Measurements from ENCODE around the gene FGFR3. TPM values are rescaled to one million over a fixed set of nuclear protein-coding genes. Genes with fewer than 3 reads are reported as not detected.

FGFR3 gene
- total and polyA plus RNA-seq, 10 donors: 1.0 to 7.5 (median 3.5) TPM

GRCh38 chr4:1824746-1825145 lies 31.7 kb downstream of the FGFR3 start:
- intact Hi-C loops (cut with DNase I; ENCODE audit: low total_unique reads): no loop called here
- Histone ChIP-seq H3K4me3 (no peak overlapping the region), H3K27ac (no peak overlapping the region), H3K4me1 (no peaks in the 10 kb centered on the region), H3K27me3 (replicated peaks in 1 of 7) (no peaks in the 10 kb centered on the region), H3K9me3 (no peaks in the 10 kb centered on the region), H3K36me3 (peaks cover 5 to 79% (median 61%) of the 10 kb centered on the region in 6 donors)
- TF ChIP-seq POLR2AphosphoS5 (IDR thresholded peaks at IDR 0.05): no peak
- no peak for TF ChIP-seq POLR2A (IDR thresholded peaks at IDR 0.05)
- no peak for TF ChIP-seq CTCF (IDR thresholded peaks at IDR 0.05 in 8 of 11, conservative IDR thresholded peaks at IDR 0.05 in 3 of 11)
- WGBS, 5 donors: 85 to 93% (median 90%) methylated on average over 10 to 11 of the region's 11 CpGs
- DNase-seq: no peak

GRCh38 chr4:1825326-1825725 lies 32.2 kb downstream of the FGFR3 start:
- Histone ChIP-seq H3K9me3 (no peaks in the 10 kb centered on the region), H3K4me1 (no peaks in the 10 kb centered on the region), H3K27ac (no peak overlapping the region), H3K27me3 (replicated peaks in 1 of 7) (no peaks in the 10 kb centered on the region), H3K4me3 (no peak overlapping the region), H3K36me3 (peaks cover 5 to 79% (median 61%) of the 10 kb centered on the region in 6 donors)
- intact Hi-C loops (cut with DNase I; ENCODE audit: low total_unique reads): no loop called here
- WGBS, 5 donors: 90 to 96% (median 91%) methylated on average over 15 to 19 of the region's 19 CpGs
- DNase-seq: no peak
- TF ChIP-seq CTCF (IDR thresholded peaks at IDR 0.05 in 8 of 11, conservative IDR thresholded peaks at IDR 0.05 in 3 of 11) (no peak), POLR2AphosphoS5 (IDR thresholded peaks at IDR 0.05) (peak in 1 of 3 donors; percentile 18)

GRCh38 chr4:1826531-1827350 lies 33.6 kb downstream of the FGFR3 start:
- WGBS, 5 donors: 84 to 89% (median 85%) methylated on average over 30 of the region's 30 CpGs
- peak overlapping the region in 1 of 8 donors; percentile 46 for H3K27ac ChIP-seq
- intact Hi-C loops (cut with DNase I; ENCODE audit: low total_unique reads): no loop called here
- no peaks in the 10 kb centered on the region for H3K9me3 ChIP-seq
- TF ChIP-seq POLR2AphosphoS5 (IDR thresholded peaks at IDR 0.05): peak in 2 of 3 donors; percentile 39 to 54
- TF ChIP-seq POLR2A (IDR thresholded peaks at IDR 0.05): no peak
- no peaks in the 10 kb centered on the region for H3K4me1 ChIP-seq
- H3K4me3 ChIP-seq: peak overlapping the region in 2 of 8 donors; percentile 13 to 34
- H3K27me3 ChIP-seq (replicated peaks in 1 of 7): no peaks in the 10 kb centered on the region
- peaks cover 5 to 78% (median 62%) of the 10 kb centered on the region in 6 donors for H3K36me3 ChIP-seq
- DNase-seq: no peak

- Histone ChIP-seq H3K4me1 (peaks cover 0 to 25% (median 14%) of the 10 kb centered on the region in 6 donors), H3K27ac (no peak overlapping the region), H3K27me3 (replicated peaks in 1 of 7) (no peaks in the 10 kb centered on the region), H3K4me3 (no peak overlapping the region), H3K36me3 (peaks cover 0 to 78% (median 63%) of the 10 kb centered on the region in 6 donors), H3K9me3 (no peaks in the 10 kb centered on the region)
- 89 to 96% (median 94%) methylated on average over 3 of the region's 3 CpGs for whole genome bisulfite sequencing, 5 donors
- intact Hi-C loops (cut with DNase I; ENCODE audit: low total_unique reads): no loop called here
- TF ChIP-seq POLR2A (IDR thresholded peaks at IDR 0.05) (no peak), POLR2AphosphoS5 (IDR thresholded peaks at IDR 0.05) (no peak)
- no peak for DNase-seq
Observed at GRCh38 chr4:1830234-1830633, 37.1 kb downstream of the FGFR3 start.

- WGBS, 5 donors: 42 to 64% (median 54%) methylated on average over 8 of the region's 8 CpGs
- no peak overlapping the region for H3K27ac ChIP-seq
Observed at GRCh38 chr4:1830642-1831228, 37.6 kb downstream of the FGFR3 start.

More at GRCh38 chr4:1830642-1831228, 37.6 kb downstream of the FGFR3 start:
- DNase-seq: no peak
- Histone ChIP-seq H3K9me3 (no peaks in the 10 kb centered on the region), H3K4me3 (no peak overlapping the region), H3K4me1 (peaks cover 0 to 25% (median 14%) of the 10 kb centered on the region in 6 donors), H3K27me3 (replicated peaks in 1 of 7) (no peaks in the 10 kb centered on the region), H3K36me3 (peaks cover 0 to 78% (median 62%) of the 10 kb centered on the region in 6 donors)
- intact Hi-C loops (cut with DNase I; ENCODE audit: low total_unique reads): no loop called here
- TF ChIP-seq CTCF (IDR thresholded peaks at IDR 0.05 in 8 of 11, conservative IDR thresholded peaks at IDR 0.05 in 3 of 11) (no peak), POLR2AphosphoS5 (IDR thresholded peaks at IDR 0.05) (no peak), POLR2A (IDR thresholded peaks at IDR 0.05) (no peak)
